HepG2 (cell line): ENCODE data around the gene DNAJC9. TPM values are rescaled to one million over a fixed set of nuclear protein-coding genes. Genes with fewer than 3 reads are reported as not detected.

Experiments used
- ATAC-seq: fragments of 200-7000 bp; cut with Tn5 transposase; 3 replicates; pipeline ENCODE4 v1.9.1; 2020; ENCODE audit warnings: mild to moderate bottlenecking, moderate library complexity
- BruUV-seq: library from RNA; stranded (reverse); fragments of 400-500 nt; replicated peaks from 2 replicates; lab custom pipeline; 2021; lab: Mats Ljungman, UMichigan
- CTCF ChIA-PET: fragments of 300-600 bp; formaldehyde crosslinking; extraction: SDS; loops from one replicate; lab custom pipeline; 2021; ENCODE audit warnings: low total read pairs, inconsistent platforms, low intra/inter-chr PET ratio; lab: Yijun Ruan, JAX
- POLR2A ChIA-PET: fragments of 350-600 bp; sonication (Branson Sonifier 250); formaldehyde crosslinking; loops from one replicate; lab custom pipeline; 2020; ENCODE audit warnings: antibody characterized with exemption, inconsistent platforms; lab: Yijun Ruan, JAX
- DNase-seq: peaks from one replicate; pipeline ENCODE4 v3.0.0-alpha.2; 2015; ENCODE audit warnings: low spot score
- FAIRE-seq: peaks from 3 replicates; lab custom pipeline; 2011; peaks lifted over from hg19 to GRCh38; lab: Jason Lieb, UNC
- H2AFZ ChIP-seq: one replicate; pipeline ENCODE4 v1.6.1; 2011; ENCODE audit warnings: low read length, inconsistent platforms
- H3K27ac ChIP-seq: fragments of 300-600 bp; 3 replicates; pipeline ENCODE4 v1.8.0; 2011; ENCODE audit warnings: mixed run types, mild to moderate bottlenecking, mixed read lengths, low read length, inconsistent platforms; ENCODE audit not compliant: insufficient read depth; ENCODE audit errors: extremely low read length
- H3K27me3 ChIP-seq, 2 experiments: fragments of 200-600 bp in 1 of 2; 2 replicates in 1 of 2; 3 replicates in 1 of 2; pipeline versions ENCODE4 v1.6.0 to v1.8.0; 2011; ENCODE audit warnings: low read length in 2 of 2, mild to moderate bottlenecking in 2 of 2, moderate library complexity in 2 of 2, inconsistent platforms in 1 of 2; ENCODE audit not compliant: insufficient read depth in 2 of 2, control insufficient read depth in 1 of 2
- H3K36me3 ChIP-seq, 2 experiments: fragments of 200-600 bp in 1 of 2; replicated peaks in 1 of 2; 2 replicates in 1 of 2; 3 replicates in 1 of 2; pipeline versions ENCODE4 v1.5.1 to v1.8.0; 2011; ENCODE audit warnings: low read length in 2 of 2, inconsistent platforms in 1 of 2; ENCODE audit not compliant: insufficient read depth in 2 of 2, control insufficient read depth in 1 of 2
- H3K4me1 ChIP-seq: 2 replicates; pipeline ENCODE4 v1.5.1; 2012; ENCODE audit warnings: low read length, inconsistent platforms; ENCODE audit not compliant: insufficient read depth
- H3K4me2 ChIP-seq: 2 replicates; pipeline ENCODE4 v1.6.0; 2011; ENCODE audit warnings: low read depth, low read length, inconsistent platforms
- H3K4me3 ChIP-seq, 3 experiments: fragments of 200-600 bp in 1 of 3; sonication (generic), shearing (Covaris generic) in 1 of 3; replicated peaks in 1 of 3; 2 replicates each; pipeline ENCODE4 v1.5.1; 2011 to 2016; ENCODE audit warnings: low read length in 3 of 3, inconsistent platforms in 2 of 3, low read depth in 2 of 3, mild to moderate bottlenecking in 2 of 3, control low read depth in 1 of 3, mixed read lengths in 1 of 3; ENCODE audit not compliant: insufficient read depth in 1 of 3
- H3K79me2 ChIP-seq: one replicate; pipeline ENCODE4 v1.6.1; 2011; ENCODE audit warnings: low read length, inconsistent platforms; ENCODE audit not compliant: insufficient read depth
- H3K9ac ChIP-seq: 2 replicates; pipeline ENCODE4 v1.6.0; 2011; ENCODE audit warnings: mild to moderate bottlenecking, low read depth, low read length, inconsistent platforms; ENCODE audit not compliant: insufficient read depth
- H3K9me3 ChIP-seq: 2 replicates; pipeline ENCODE4 v1.5.1; 2012; ENCODE audit warnings: mild to moderate bottlenecking, low read length
- H4K20me1 ChIP-seq: 2 replicates; pipeline ENCODE4 v1.6.0; 2011; ENCODE audit warnings: inconsistent platforms, mild to moderate bottlenecking, low read length, moderate library complexity; ENCODE audit not compliant: insufficient read depth
- EEA1 ChIP-seq: sonication (generic); formaldehyde crosslinking; IDR thresholded peaks from 2 replicates; pipeline ENCODE4 v1.5.1; 2020; ENCODE audit warnings: mild to moderate bottlenecking, missing genetic modification reagents, borderline replicate concordance
- NR2F2 ChIP-seq: IDR thresholded peaks from 2 replicates; pipeline ENCODE4 v1.6.1; 2012; ENCODE audit warnings: low read depth, inconsistent platforms, borderline replicate concordance
- TEAD2 ChIP-seq: sonication (generic); formaldehyde crosslinking; IDR thresholded peaks from 2 replicates; pipeline ENCODE4 v1.9.0; 2021; ENCODE audit warnings: missing genetic modification reagents
- ZBTB7B ChIP-seq: sonication (generic); formaldehyde crosslinking; IDR thresholded peaks from 2 replicates; pipeline ENCODE4 v1.4.0; 2020; ENCODE audit warnings: missing genetic modification reagents
- ZNF619 ChIP-seq: sonication (generic); formaldehyde crosslinking; IDR thresholded peaks from 2 replicates; pipeline ENCODE4 v1.4.0; 2020; ENCODE audit warnings: mild to moderate bottlenecking, missing genetic modification reagents
- ZSCAN22 ChIP-seq: sonication (generic); formaldehyde crosslinking; IDR thresholded peaks from 2 replicates; pipeline ENCODE4 v1.4.0; 2020; ENCODE audit warnings: mild to moderate bottlenecking, missing genetic modification reagents
- WGBS: methylation state at CpG from one replicate; pipeline ENCODE4 v1.1.6; 2017; ENCODE audit warnings: low lambda C conversion rate; 5-methylcytosine and 5-hydroxymethylcytosine counted together
- in situ Hi-C: cut with HindIII; loops from 2 replicates; pipeline ENCODE4 v1.10.0; 2017; ENCODE audit warnings: low pct_unique_long_range_greater_than_20kb; ENCODE audit not compliant: extremely low pct_ligation_motif_present
- intact Hi-C: fragments of 100-400 bp; cut with micrococcal nuclease; formaldehyde crosslinking; loops from one replicate; pipeline ENCODE4 v1.10.0; 2022; ENCODE audit not compliant: unreplicated experiment
- polyA plus RNA-seq, 8 experiments: library from polyadenylated mRNA; depleted of rRNA in 3 of 8; stranded (reverse) in 7 of 8; unstranded in 1 of 8; fragments of >200 nt; fragmentation: Illumina TruSeq in 4 of 8; extraction: Trizol in 4 of 8; gene quantifications; 2 replicates each; pipeline versions ENCODE4 v1.2.1 to v1.2.3, GENCODE V29; 2011 to 2016; ENCODE audit warnings: low read depth in 4 of 8, missing spikeins in 1 of 8, mixed read lengths in 1 of 8; ENCODE audit not compliant: insufficient read depth in 1 of 8
- total RNA-seq, 5 experiments: library from RNA; depleted of rRNA; stranded (reverse); fragments of >200 nt; fragmentation: Illumina TruSeq; extraction: Trizol; gene quantifications; 2 replicates each; pipeline ENCODE4 v1.2.3, GENCODE V29; 2016; ENCODE audit warnings: low read depth in 1 of 5
- TF ChIP-seq, protein P1 (sequence below): sonication (generic); formaldehyde crosslinking; IDR thresholded peaks from 2 replicates; pipeline ENCODE4 v1.4.0; 2020; ENCODE audit warnings: missing genetic modification reagents, borderline replicate concordance
- TF ChIP-seq, protein P2 (sequence below): sonication (generic); formaldehyde crosslinking; IDR thresholded peaks from 2 replicates; pipeline ENCODE4 v1.9.0; 2021; ENCODE audit warnings: missing genetic modification reagents, mild to moderate bottlenecking, borderline replicate concordance
- TF ChIP-seq, protein P3 (sequence below): sonication (generic); formaldehyde crosslinking; IDR thresholded peaks from 2 replicates; pipeline ENCODE4 v1.8.0; 2022; ENCODE audit warnings: mild to moderate bottlenecking, missing genetic modification reagents; ENCODE audit not compliant: insufficient replicate concordance
- TF ChIP-seq, protein P4 (sequence below): sonication (generic); formaldehyde crosslinking; IDR thresholded peaks from 2 replicates; pipeline ENCODE4 v1.4.0; 2020; ENCODE audit warnings: mild to moderate bottlenecking, missing genetic modification reagents

DNAJC9 gene
- total and polyA plus RNA-seq, 2 of the 13 experiments (the other 11 are each of a cell fraction or from before 2014, with no cell fraction given) = 15.9 to 60.3 TPM

DNA sequence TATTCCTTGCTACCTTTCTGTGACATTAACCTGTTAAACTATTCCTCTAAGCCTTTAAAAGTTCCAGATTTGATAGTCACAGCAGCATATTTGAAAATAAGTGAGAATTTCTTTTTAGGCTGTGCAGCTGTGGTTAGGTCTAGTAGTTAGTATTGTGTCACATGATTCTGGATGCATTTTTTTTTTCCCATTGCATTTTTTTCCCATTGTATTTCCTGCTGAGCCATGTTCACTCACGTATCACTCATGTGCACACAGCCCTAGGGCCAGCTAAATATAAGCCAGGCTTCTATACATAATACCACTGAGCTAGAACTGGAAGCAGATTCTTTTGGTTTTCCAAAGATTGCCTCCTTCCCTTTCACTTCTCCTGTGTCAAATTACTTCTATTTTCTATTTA, 37.4 kb downstream of the DNAJC9 start:
- H2AFZ ChIP-seq = no peak overlapping the region
- H3K27ac ChIP-seq = no peak overlapping the region
- WGBS = 89% methylated on average over 1 of the region's 1 CpG
- no peak overlapping the region for H3K9ac ChIP-seq
- CTCF ChIA-PET = no interaction called here
- intact Hi-C loops = no loop called here
- ATAC-seq = no peak
- no TSS peak for BruUV-seq
- no peak for FAIRE-seq
- H3K27me3 ChIP-seq = no peaks in the 10 kb centered on the region
- H3K4me2 ChIP-seq = no peak overlapping the region
- H3K4me3 ChIP-seq = no peak overlapping the region
- POLR2A ChIA-PET = no interaction called here
- H4K20me1 ChIP-seq = no peaks in the 10 kb centered on the region
- H3K79me2 ChIP-seq = no peaks in the 10 kb centered on the region
- in situ Hi-C loops = no loop called here
- DNase-seq = no peak
- no peaks in the 10 kb centered on the region for H3K36me3 ChIP-seq
- H3K9me3 ChIP-seq = peaks cover 4% of the 10 kb centered on the region; the same call in 1 of the 2 replicates
- TF ChIP-seq NR2F2 = no peak
- no peak for TF ChIP-seq ZBTB7B (CRISPR knock-in tag)
- TF ChIP-seq, protein P1, sequence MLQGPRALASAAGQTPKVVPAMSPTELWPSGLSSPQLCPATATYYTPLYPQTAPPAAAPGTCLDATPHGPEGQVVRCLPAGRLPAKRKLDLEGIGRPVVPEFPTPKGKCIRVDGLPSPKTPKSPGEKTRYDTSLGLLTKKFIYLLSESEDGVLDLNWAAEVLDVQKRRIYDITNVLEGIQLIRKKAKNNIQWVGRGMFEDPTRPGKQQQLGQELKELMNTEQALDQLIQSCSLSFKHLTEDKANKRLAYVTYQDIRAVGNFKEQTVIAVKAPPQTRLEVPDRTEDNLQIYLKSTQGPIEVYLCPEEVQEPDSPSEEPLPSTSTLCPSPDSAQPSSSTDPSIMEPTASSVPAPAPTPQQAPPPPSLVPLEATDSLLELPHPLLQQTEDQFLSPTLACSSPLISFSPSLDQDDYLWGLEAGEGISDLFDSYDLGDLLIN = no peak
- TF ChIP-seq, protein P2, sequence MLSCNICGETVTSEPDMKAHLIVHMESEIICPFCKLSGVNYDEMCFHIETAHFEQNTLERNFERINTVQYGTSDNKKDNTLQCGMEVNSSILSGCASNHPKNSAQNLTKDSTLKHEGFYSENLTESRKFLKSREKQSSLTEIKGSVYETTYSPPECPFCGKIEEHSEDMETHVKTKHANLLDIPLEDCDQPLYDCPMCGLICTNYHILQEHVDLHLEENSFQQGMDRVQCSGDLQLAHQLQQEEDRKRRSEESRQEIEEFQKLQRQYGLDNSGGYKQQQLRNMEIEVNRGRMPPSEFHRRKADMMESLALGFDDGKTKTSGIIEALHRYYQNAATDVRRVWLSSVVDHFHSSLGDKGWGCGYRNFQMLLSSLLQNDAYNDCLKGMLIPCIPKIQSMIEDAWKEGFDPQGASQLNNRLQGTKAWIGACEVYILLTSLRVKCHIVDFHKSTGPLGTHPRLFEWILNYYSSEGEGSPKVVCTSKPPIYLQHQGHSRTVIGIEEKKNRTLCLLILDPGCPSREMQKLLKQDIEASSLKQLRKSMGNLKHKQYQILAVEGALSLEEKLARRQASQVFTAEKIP (CRISPR knock-in tag) = no peak
- no peak for TF ChIP-seq TEAD2 (CRISPR knock-in tag)
- TF ChIP-seq, protein P3, sequence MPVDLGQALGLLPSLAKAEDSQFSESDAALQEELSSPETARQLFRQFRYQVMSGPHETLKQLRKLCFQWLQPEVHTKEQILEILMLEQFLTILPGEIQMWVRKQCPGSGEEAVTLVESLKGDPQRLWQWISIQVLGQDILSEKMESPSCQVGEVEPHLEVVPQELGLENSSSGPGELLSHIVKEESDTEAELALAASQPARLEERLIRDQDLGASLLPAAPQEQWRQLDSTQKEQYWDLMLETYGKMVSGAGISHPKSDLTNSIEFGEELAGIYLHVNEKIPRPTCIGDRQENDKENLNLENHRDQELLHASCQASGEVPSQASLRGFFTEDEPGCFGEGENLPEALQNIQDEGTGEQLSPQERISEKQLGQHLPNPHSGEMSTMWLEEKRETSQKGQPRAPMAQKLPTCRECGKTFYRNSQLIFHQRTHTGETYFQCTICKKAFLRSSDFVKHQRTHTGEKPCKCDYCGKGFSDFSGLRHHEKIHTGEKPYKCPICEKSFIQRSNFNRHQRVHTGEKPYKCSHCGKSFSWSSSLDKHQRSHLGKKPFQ (CRISPR knock-in tag) = no peak
- TF ChIP-seq ZSCAN22 (CRISPR knock-in tag) = no peak
- TF ChIP-seq EEA1 (CRISPR knock-in tag) = no peak
- TF ChIP-seq, protein P4, sequence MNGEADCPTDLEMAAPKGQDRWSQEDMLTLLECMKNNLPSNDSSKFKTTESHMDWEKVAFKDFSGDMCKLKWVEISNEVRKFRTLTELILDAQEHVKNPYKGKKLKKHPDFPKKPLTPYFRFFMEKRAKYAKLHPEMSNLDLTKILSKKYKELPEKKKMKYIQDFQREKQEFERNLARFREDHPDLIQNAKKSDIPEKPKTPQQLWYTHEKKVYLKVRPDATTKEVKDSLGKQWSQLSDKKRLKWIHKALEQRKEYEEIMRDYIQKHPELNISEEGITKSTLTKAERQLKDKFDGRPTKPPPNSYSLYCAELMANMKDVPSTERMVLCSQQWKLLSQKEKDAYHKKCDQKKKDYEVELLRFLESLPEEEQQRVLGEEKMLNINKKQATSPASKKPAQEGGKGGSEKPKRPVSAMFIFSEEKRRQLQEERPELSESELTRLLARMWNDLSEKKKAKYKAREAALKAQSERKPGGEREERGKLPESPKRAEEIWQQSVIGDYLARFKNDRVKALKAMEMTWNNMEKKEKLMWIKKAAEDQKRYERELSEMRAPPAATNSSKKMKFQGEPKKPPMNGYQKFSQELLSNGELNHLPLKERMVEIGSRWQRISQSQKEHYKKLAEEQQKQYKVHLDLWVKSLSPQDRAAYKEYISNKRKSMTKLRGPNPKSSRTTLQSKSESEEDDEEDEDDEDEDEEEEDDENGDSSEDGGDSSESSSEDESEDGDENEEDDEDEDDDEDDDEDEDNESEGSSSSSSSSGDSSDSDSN (CRISPR knock-in tag) = no peak
- no peak for TF ChIP-seq ZNF619 (CRISPR knock-in tag)
- peaks cover 25% of the 10 kb centered on the region for H3K4me1 ChIP-seq
